HepG2 (cell line): Measurements from ENCODE around the gene TMEM247.

Experiments
- CTCF ChIP-seq: sonication (generic); formaldehyde crosslinking; IDR thresholded peaks from 2 replicates; pipeline ENCODE4 v1.5.0; 2020; ENCODE audit warnings: mild to moderate bottlenecking, missing genetic modification reagents, moderate library complexity
- EP300 ChIP-seq, 3 experiments: sonication (generic) in 1 of 3; formaldehyde crosslinking in 1 of 3; IDR thresholded peaks; 2 replicates each; pipeline versions ENCODE4 v1.5.1 to v1.6.1; 2011 to 2020; ENCODE audit warnings: low read depth in 2 of 3, low read length in 2 of 3, borderline replicate concordance in 1 of 3, improper control_type of control experiment in 1 of 3, mild to moderate bottlenecking in 1 of 3, missing genetic modification reagents in 1 of 3, moderate library complexity in 1 of 3
- KAT2B ChIP-seq: fragments of 150-350 bp; IDR thresholded peaks from 2 replicates; pipeline ENCODE4 v1.6.1; 2014; ENCODE audit warnings: low read depth, low read length, borderline replicate concordance
- NFYB ChIP-seq: sonication (generic); formaldehyde crosslinking; IDR thresholded peaks from 2 replicates; pipeline ENCODE4 v1.4.0; 2020; ENCODE audit warnings: missing genetic modification reagents
- ZNF138 ChIP-seq: sonication (generic); formaldehyde crosslinking; IDR thresholded peaks from 2 replicates; pipeline ENCODE4 v1.5.0; 2020; ENCODE audit warnings: mild to moderate bottlenecking, low read depth, missing genetic modification reagents
- ZNF383 ChIP-seq: sonication (generic); formaldehyde crosslinking; IDR thresholded peaks from 2 replicates; pipeline ENCODE4 v1.4.0; 2020; ENCODE audit warnings: missing genetic modification reagents, mild to moderate bottlenecking, borderline replicate concordance

DNA sequence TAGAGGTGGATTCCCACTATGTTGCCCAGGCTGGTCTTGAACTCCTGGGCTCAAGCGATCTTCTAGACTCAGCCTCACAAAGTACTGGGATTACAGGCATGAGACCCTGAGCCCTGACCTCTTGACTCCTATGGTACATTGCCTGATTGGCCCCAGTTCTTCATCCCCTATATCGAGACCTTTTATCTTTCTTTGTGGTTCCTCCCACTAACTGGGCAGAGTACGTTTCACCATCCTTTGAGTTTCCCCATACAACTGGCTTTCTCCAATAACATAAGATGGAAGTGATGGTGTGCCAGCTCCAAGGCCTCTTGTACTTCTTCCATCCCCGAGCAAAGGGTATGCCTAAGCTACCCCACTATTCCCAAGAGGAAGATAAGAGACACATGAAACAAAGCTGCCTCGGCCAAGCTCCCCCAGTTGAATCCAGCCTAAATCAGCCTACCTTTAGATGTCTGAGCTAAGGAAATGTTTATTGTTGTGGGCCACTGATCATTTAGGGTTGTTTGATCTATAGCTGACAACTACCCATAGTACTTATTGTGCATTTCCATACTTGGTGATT lies 8.3 kb upstream of the TMEM247 start:
- TF ChIP-seq CTCF (no peak), ZNF138 (CRISPR knock-in tag) (no peak), EP300 (IDR thresholded peaks at IDR 0.05; ENCODE audit: low read depth in 2 of 2, low read length in 2 of 2) (no peak), EP300 (CRISPR knock-in tag; IDR thresholded peaks at IDR 0.05; ENCODE audit: borderline replicate concordance) (no peak), KAT2B (no peak), ZNF383 (no peak), NFYB (CRISPR knock-in tag) (no peak)
